ENCODE data around the gene IMMP2L.

DNA sequence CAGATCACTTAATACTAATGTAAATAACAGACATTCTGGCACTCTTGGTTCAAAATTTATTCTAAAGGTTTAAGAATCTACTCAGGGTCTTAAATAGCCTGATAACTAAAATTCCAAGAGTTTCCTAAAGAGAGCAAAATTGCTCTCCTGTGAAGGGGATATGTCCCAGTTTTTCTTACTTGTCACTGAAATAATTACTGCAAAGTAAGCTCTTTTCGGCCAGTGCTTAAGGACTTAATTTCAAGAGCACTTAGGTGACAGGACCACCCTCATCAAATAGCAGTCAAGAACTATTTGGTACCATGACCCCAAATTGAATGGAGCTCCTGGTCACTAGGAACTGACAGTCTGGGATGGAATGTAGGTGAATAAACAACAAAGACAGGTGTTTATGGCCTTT, 1.8 kb upstream of the IMMP2L start:
- TF ChIP-seq, protein P1, sequence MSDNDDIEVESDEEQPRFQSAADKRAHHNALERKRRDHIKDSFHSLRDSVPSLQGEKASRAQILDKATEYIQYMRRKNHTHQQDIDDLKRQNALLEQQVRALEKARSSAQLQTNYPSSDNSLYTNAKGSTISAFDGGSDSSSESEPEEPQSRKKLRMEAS (IDR thresholded peaks at IDR 0.05; ENCODE audit: insufficient read depth, insufficient read length): no peak
- TF ChIP-seq POLR2A (IDR thresholded peaks at IDR 0.05; ENCODE audit: low read depth, low read length): no peak
